GM10248 (cell line): ENCODE data around the gene TOR1A.

Experiments used
- CTCF ChIA-PET: fragments of 300-600 bp; sonication (Branson Sonifier 250); formaldehyde crosslinking; extraction: SDS; loops from one replicate; lab custom pipeline; 2021; ENCODE audit warnings: antibody characterized with exemption; lab: Yijun Ruan, JAX
- POLR2A ChIA-PET: fragments of 350-650 bp; sonication (Branson Sonifier 250); formaldehyde crosslinking; extraction: SDS; loops from one replicate; lab custom pipeline; 2020; ENCODE audit warnings: antibody characterized with exemption; lab: Yijun Ruan, JAX
- DNase-seq: peaks from one replicate; pipeline ENCODE4 v3.0.0; 2012; ENCODE audit errors: extremely low spot score
- TF ChIP-seq, protein P1 (sequence below): IDR thresholded peaks from 2 replicates; pipeline ENCODE4 v1.5.1; 2012; ENCODE audit warnings: mild to moderate bottlenecking, low read depth; ENCODE audit errors: extremely low read depth, missing control alignments, control extremely low read depth

The TOR1A gene

DNA sequence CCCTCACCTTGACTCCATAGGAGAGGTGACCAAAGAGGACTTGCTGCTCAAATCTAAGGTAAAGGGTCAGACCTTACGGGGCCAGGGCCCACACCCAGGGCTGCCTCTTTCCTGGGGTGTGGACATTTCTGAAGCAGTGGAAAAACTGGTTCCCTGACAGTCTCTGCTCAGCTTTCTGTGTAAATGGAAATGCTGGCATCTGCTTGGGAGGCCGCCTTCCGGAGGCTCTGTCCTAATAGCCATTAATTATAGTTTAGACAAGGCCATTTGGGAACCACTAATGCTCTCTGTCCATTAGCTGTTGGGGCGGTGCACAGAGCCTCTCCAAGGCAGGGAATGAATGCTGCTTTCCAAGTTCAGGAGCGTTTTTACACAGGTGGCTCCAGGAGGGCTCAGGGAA, 28.6 kb upstream of the TOR1A start:
- TF ChIP-seq, protein P1, sequence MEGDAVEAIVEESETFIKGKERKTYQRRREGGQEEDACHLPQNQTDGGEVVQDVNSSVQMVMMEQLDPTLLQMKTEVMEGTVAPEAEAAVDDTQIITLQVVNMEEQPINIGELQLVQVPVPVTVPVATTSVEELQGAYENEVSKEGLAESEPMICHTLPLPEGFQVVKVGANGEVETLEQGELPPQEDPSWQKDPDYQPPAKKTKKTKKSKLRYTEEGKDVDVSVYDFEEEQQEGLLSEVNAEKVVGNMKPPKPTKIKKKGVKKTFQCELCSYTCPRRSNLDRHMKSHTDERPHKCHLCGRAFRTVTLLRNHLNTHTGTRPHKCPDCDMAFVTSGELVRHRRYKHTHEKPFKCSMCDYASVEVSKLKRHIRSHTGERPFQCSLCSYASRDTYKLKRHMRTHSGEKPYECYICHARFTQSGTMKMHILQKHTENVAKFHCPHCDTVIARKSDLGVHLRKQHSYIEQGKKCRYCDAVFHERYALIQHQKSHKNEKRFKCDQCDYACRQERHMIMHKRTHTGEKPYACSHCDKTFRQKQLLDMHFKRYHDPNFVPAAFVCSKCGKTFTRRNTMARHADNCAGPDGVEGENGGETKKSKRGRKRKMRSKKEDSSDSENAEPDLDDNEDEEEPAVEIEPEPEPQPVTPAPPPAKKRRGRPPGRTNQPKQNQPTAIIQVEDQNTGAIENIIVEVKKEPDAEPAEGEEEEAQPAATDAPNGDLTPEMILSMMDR = no peak
- no peak for DNase-seq
- ChIA-PET CTCF (no interaction called here), POLR2A (no interaction called here)

DNA sequence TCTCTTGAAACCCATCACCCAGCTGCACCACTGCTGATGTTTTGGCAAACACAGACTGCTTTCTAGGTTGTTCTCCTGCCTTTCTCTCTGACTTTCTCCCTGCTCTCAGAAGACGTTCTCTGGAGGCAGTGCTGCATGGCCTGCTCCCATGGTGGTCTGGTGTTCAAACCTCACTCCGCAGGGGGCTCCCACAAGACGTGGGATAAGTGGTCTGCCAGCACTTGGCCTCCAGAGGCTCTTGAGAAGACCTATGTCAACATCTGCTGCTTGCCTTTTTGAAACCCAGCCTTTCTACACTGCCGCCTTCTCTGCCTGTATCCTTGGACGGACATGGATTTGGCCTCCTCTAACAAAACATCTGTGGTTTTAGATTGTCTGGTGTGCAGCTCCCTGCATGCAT, 27.9 kb upstream of the TOR1A start:
- ChIA-PET POLR2A (no interaction called here), CTCF (interaction anchor here (1.0 kb wide), 1 partner anchor 216 kb away, joined by 4 read pairs; no protein-coding TSS in a partner anchor)
- no peak for DNase-seq
- TF ChIP-seq, protein P1 = no peak

DNA sequence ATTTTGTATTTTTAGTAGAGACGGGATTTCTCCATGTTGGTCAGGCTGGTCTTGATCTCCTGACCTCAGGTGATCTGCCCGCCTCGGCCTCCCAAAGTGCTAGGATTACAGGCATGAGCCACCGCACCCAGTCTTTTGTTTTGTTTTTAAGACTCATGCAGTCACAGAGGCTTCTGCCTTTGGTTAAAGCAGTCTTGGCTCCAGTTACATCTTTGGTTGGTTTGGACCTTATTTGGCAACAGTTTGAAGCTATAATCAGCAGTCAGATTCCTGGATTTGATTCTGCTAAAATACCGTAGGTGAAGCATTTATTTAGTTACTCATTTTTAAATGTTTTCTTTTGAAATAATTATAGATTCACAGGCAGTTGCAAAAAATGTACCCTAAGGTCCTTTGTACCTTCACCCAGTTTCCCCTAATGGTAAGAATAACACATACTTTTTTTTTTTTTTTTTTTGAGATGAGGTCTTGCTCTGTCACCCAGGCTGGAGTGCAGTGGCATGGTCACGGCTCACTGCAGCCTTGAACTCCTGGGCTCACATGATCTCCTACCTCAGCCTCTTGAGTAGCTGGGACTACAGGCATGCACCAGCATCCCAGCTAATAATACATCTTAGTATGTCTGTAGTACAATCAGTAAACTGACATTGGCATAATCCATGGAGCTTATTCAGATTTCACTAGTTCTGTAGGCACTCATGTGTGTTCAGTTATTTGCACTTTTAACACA, 27.1 kb upstream of the TOR1A start:
- TF ChIP-seq, protein P1 = no peak
- CTCF ChIA-PET = interaction anchor here (1.0 kb wide), 1 partner anchor 217 kb away, joined by 4 read pairs; no protein-coding TSS in a partner anchor
- no peak for DNase-seq
- POLR2A ChIA-PET = no interaction called here

DNA sequence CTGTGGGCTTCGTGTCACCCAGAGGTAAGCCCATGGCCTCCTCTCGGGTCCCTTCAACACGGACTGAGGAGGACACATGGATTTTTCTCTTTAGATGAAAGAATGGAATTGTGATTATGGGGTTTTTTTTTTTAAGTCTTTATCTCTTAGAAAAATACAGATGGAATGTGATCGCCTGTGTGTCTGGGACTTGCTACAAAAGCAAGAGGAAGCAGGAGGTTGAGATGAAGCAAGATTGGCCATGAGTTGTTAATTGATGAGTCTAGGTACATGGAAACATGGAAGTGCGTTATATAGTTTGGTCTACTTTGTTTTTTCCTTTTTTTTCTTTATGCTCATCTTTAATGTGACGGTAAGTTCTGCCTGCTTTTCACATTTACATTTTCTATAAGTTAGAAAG, 26.0 kb upstream of the TOR1A start:
- POLR2A ChIA-PET = no interaction called here

DNA sequence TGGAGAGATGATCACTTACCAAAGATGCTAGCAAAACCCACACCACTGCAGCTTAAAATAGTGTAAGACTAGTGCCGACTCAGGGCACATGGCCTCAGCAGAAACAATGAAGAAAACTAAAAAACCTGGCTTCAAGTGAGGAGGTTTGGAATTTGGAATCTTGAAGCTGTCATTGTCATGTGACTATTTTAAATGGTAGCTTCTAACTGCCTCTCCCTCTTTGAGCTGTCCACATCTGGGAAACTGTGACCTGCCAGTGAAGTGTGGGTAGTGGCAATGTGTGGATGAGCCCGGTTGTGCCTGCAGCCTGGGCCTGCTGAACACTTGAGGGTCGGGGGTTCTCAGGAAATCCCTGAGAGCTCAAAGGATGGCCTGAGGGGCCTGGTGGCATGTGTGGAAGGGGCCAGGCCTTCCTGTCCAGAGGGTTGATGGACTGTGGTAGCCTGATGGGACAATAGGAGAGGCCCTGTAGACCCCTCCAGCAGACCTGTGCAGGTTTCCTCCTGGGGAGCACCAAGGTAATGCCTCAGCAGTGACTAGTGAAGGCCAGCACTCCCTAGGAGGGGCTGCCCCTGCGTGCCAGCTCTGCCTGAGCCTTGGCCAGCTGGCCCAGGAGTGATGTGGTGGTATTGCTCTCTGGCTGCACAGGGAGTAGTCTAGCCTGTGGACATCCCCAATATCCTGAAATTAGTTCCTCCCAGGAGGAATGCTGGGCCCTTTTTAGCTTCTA, 24.9 kb upstream of the TOR1A start:
- TF ChIP-seq, protein P1 = no peak
- POLR2A ChIA-PET = no interaction called here
- CTCF ChIA-PET = interaction anchor here (0.9 to 1.6 kb wide), 3 partner anchors 10 to 12 kb away, joined by 3 to 4 read pairs (median 3); no protein-coding TSS in a partner anchor
- no peak for DNase-seq

More for the DNA sequence above, 26.0 kb upstream of the TOR1A start:
- TF ChIP-seq, protein P1 = no peak
- CTCF ChIA-PET = interaction anchor here (1.4 kb wide), 1 partner anchor 9 kb away, joined by 3 read pairs; no protein-coding TSS in a partner anchor
- DNase-seq = no peak

DNA sequence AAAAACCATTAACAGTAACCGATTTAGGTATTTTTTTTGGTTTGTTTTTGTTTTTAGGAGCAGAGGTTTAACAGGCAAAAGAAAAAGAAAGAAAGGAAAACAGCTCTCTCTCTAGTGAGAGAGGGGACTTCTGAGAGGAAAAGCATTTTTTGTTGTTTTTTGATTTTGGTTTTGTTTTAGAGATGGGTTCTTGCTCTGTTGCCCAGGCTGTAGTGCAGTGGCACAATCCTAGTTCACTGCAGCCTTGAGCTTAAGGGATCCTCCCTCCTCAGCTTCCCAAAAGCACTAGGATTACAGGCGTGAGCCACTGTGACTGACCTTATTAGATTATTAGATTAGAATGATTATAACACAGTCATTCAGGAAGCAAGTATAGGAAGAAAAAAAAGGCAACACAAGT, 21.4 kb upstream of the TOR1A start:
- POLR2A ChIA-PET = interaction anchor here (0.7 kb wide), 1 partner anchor 787 kb away, joined by 5 read pairs; no protein-coding TSS in a partner anchor

More for the DNA sequence above, 21.4 kb upstream of the TOR1A start:
- no peak for DNase-seq
- CTCF ChIA-PET = no interaction called here
- TF ChIP-seq, protein P1 = no peak
